ENCODE measurements around the gene IFT74. TPM values are rescaled to one million over a fixed set of nuclear protein-coding genes. Genes with fewer than 3 reads are reported as not detected.
A peak's percentile ranks its signal among the peaks of the same experiment; 100 is the strongest.

Gene IFT74
- total and polyA plus RNA-seq, 9 of the 15 experiments (the other 6 are each of a cell fraction or from before 2014, with no cell fraction given) = 6.1 to 13.2 (median 9.3) TPM

GRCh38 chr9:26955222-26955903 is 849 bp upstream of the IFT74 start (continued):
- TF ChIP-seq ETS1 (conservative IDR thresholded peaks at IDR 0.05; ENCODE audit: control insufficient read depth, low read depth, low read length) = no peak
- no peak for TF ChIP-seq ARID3B (CRISPR knock-in tag; IDR thresholded peaks at IDR 0.05; ENCODE audit: borderline replicate concordance)
- TF ChIP-seq GATAD2A (IDR thresholded peaks at IDR 0.05) = no peak
- no peak for TF ChIP-seq ZNF609 (CRISPR knock-in tag; IDR thresholded peaks at IDR 0.05; ENCODE audit: borderline replicate concordance)
- TF ChIP-seq ZSCAN29 (IDR thresholded peaks at IDR 0.05) = no peak
- no peak for TF ChIP-seq FUS (optimal IDR thresholded peaks at IDR 0.05; ENCODE audit: low read depth, low read length)
- no peak for TF ChIP-seq ZNF23 (CRISPR knock-in tag; IDR thresholded peaks at IDR 0.05)
- TF ChIP-seq SRSF1 (IDR thresholded peaks at IDR 0.05; ENCODE audit: low read depth, low read length) = no peak
- TF ChIP-seq SREBF1 (IDR thresholded peaks at IDR 0.05; ENCODE audit: borderline replicate concordance, low read depth, low read length) = no peak
- TF ChIP-seq POLR3G (IDR thresholded peaks at IDR 0.05; ENCODE audit: extremely low read depth, insufficient read length, insufficient replicate concordance) = no peak
- TF ChIP-seq HMBOX1 (IDR thresholded peaks at IDR 0.05) = peak; percentile 78
- TF ChIP-seq TCF7L2 (IDR thresholded peaks at IDR 0.05; ENCODE audit: low read depth, low read length) = no peak
- TF ChIP-seq ZNF445 (CRISPR knock-in tag; IDR thresholded peaks at IDR 0.05; ENCODE audit: low read depth) = no peak
- TF ChIP-seq ZNF436 (CRISPR knock-in tag; IDR thresholded peaks at IDR 0.05) = no peak
- no peak for TF ChIP-seq NBN (IDR thresholded peaks at IDR 0.05; ENCODE audit: low read depth)
- TF ChIP-seq TAF9B (IDR thresholded peaks at IDR 0.05; ENCODE audit: partially characterized antibody) = no peak
- TF ChIP-seq TAF1 (IDR thresholded peaks at IDR 0.05; ENCODE audit: control insufficient read depth, extremely low read depth, insufficient read depth, low read length, severe bottlenecking) = peak; percentile 19
- TF ChIP-seq ZNF253 (CRISPR knock-in tag; conservative IDR thresholded peaks at IDR 0.05) = no peak
- TF ChIP-seq ZBTB8A (IDR thresholded peaks at IDR 0.05; ENCODE audit: partially characterized antibody) = no peak
- no peak for TF ChIP-seq MYC (IDR thresholded peaks at IDR 0.05; ENCODE audit: low read depth, low read length)
- TF ChIP-seq MYC (CRISPR knock-in tag; IDR thresholded peaks at IDR 0.05; ENCODE audit: borderline replicate concordance, low read depth) = no peak
